HG03469 (cell line): ENCODE results near the gene NKAIN2.
"Not testable (repeated sequence)": the region's sequence is repeated elsewhere in the genome, so short reads cannot be mapped to it uniquely, and the experiment has no call there.

Experiments used
- ATAC-seq: cut with Tn5 transposase; IDR thresholded peaks from one replicate; pipeline ENCODE4 v1.9.1; 2021; ENCODE audit warnings: mild to moderate bottlenecking, moderate library complexity, moderate number of reproducible peaks; ENCODE audit not compliant: unreplicated experiment

NKAIN2 gene

GRCh38 chr6:124722141-124722878 lies 918.6 kb downstream of the NKAIN2 start:
- no peak for ATAC-seq

GRCh38 chr6:124723671-124724070 lies 920.0 kb downstream of the NKAIN2 start:
- no peak for ATAC-seq

- ATAC-seq, result not testable (repeated sequence)
These were observed 934.1 kb downstream of the NKAIN2 start for GRCh38 chr6:124737804-124738203.

GRCh38 chr6:124738482-124738881 lies 934.8 kb downstream of the NKAIN2 start:
- ATAC-seq, result no peak

- no peak for ATAC-seq
These were observed 937.7 kb downstream of the NKAIN2 start for GRCh38 chr6:124741341-124741740.

GRCh38 chr6:124742971-124743370 lies 939.3 kb downstream of the NKAIN2 start:
- no peak for ATAC-seq

GRCh38 chr6:124743420-124743819 lies 939.8 kb downstream of the NKAIN2 start:
- no peak for ATAC-seq

GRCh38 chr6:124747349-124747748 lies 943.7 kb downstream of the NKAIN2 start:
- ATAC-seq, result no peak

GRCh38 chr6:124748778-124749177 lies 945.1 kb downstream of the NKAIN2 start:
- ATAC-seq, result no peak

- no peak for ATAC-seq
These were observed 949.3 kb downstream of the NKAIN2 start for GRCh38 chr6:124753001-124753400.

GRCh38 chr6:124753562-124754105 lies 950.0 kb downstream of the NKAIN2 start:
- ATAC-seq, result no peak

- ATAC-seq, result no peak
These were observed 951.7 kb downstream of the NKAIN2 start for GRCh38 chr6:124755321-124755720.

- ATAC-seq, result no peak
These were observed 953.9 kb downstream of the NKAIN2 start for GRCh38 chr6:124757560-124757959.

GRCh38 chr6:124758663-124759062 lies 955.0 kb downstream of the NKAIN2 start:
- no peak for ATAC-seq

- ATAC-seq, result no peak
These were observed 961.6 kb downstream of the NKAIN2 start for GRCh38 chr6:124765280-124765679.

- no peak for ATAC-seq
These were observed 964.6 kb downstream of the NKAIN2 start for GRCh38 chr6:124768224-124768623.

- no peak for ATAC-seq
These were observed 966.3 kb downstream of the NKAIN2 start for GRCh38 chr6:124769811-124770544.

GRCh38 chr6:124770784-124771183 lies 967.1 kb downstream of the NKAIN2 start:
- ATAC-seq, result no peak

GRCh38 chr6:124772733-124773319 lies 969.2 kb downstream of the NKAIN2 start:
- ATAC-seq, result no peak

- no peak for ATAC-seq
These were observed 971.5 kb downstream of the NKAIN2 start for GRCh38 chr6:124775121-124775520.

GRCh38 chr6:124777863-124778262 lies 974.2 kb downstream of the NKAIN2 start:
- no peak for ATAC-seq

GRCh38 chr6:124780623-124781022 lies 977.0 kb downstream of the NKAIN2 start:
- ATAC-seq, result no peak
